CD14-positive monocyte (primary cell): ENCODE measurements around the gene SCGB3A1. TPM values are rescaled to one million over a fixed set of nuclear protein-coding genes. Genes with fewer than 3 reads are reported as not detected.
A peak's percentile ranks its signal among the peaks of the same experiment; 100 is the strongest.

ENCODE experiments used
- DNase-seq, 3 donors: peaks; one replicate each; pipeline ENCODE4 v3.0.0-alpha.2; 2011 to 2022
- H2AFZ ChIP-seq: 2 replicates; pipeline ENCODE4 v1.6.0; 2012; ENCODE audit warnings: mild to moderate bottlenecking, low read depth, low read length, inconsistent platforms; ENCODE audit not compliant: insufficient read depth, poor library complexity, severe bottlenecking
- H3K27ac ChIP-seq, 2 donors: 1 replicate in 1 of 2; 2 replicates in 1 of 2; pipeline ENCODE4 v1.5.1; 2012 to 2013; ENCODE audit warnings: low read length in 2 of 2, control low read depth in 1 of 2, inconsistent platforms in 1 of 2, low read depth in 1 of 2, mild to moderate bottlenecking in 1 of 2
- H3K27me3 ChIP-seq, 2 donors: one replicate each; pipeline versions ENCODE4 v1.6.0 to v1.6.1; 2011 to 2013; ENCODE audit warnings: low read length in 2 of 2; ENCODE audit not compliant: control insufficient read depth in 2 of 2, insufficient read depth in 2 of 2
- H3K36me3 ChIP-seq, 2 donors: replicated peaks in 1 of 2; 1 replicate in 1 of 2; 2 replicates in 1 of 2; pipeline versions ENCODE4 v1.5.1 to v1.6.1; 2012 to 2013; ENCODE audit warnings: low read length in 2 of 2, control low read depth in 1 of 2, inconsistent platforms in 1 of 2, mild to moderate bottlenecking in 1 of 2; ENCODE audit not compliant: insufficient read depth in 2 of 2, control insufficient read depth in 1 of 2
- H3K4me1 ChIP-seq, 2 donors: 1 replicate in 1 of 2; 2 replicates in 1 of 2; pipeline versions ENCODE4 v1.5.1 to v1.6.1; 2012 to 2013; ENCODE audit warnings: low read length in 2 of 2, control low read depth in 1 of 2, inconsistent platforms in 1 of 2, mild to moderate bottlenecking in 1 of 2, moderate library complexity in 1 of 2; ENCODE audit not compliant: insufficient read depth in 2 of 2, control insufficient read depth in 1 of 2
- H3K4me2 ChIP-seq: replicated peaks from 2 replicates; pipeline ENCODE3; 2012; ENCODE audit warnings: low read length, moderate library complexity, mild to moderate bottlenecking; ENCODE audit not compliant: poor library complexity, severe bottlenecking; ENCODE audit errors: extremely low read depth
- H3K4me3 ChIP-seq, 3 experiments: fragments of 200-600 bp in 1 of 3; sonication (generic) in 1 of 3; replicated peaks in 1 of 3; 1 replicate in 2 of 3; 2 replicates in 1 of 3; pipeline ENCODE4 v1.5.1; 2011 to 2013; ENCODE audit warnings: low read length in 3 of 3, mild to moderate bottlenecking in 3 of 3, control low read depth in 2 of 3, low read depth in 2 of 3, inconsistent platforms in 1 of 3, moderate library complexity in 1 of 3
- H3K79me2 ChIP-seq: 2 replicates; pipeline ENCODE4 v1.6.0; 2012; ENCODE audit warnings: mild to moderate bottlenecking, control low read depth, inconsistent platforms, low read length, moderate library complexity; ENCODE audit not compliant: insufficient read depth
- H3K9ac ChIP-seq: 2 replicates; pipeline ENCODE4 v1.6.0; 2017; ENCODE audit warnings: low read length, mild to moderate bottlenecking; ENCODE audit not compliant: insufficient read depth, poor library complexity, severe bottlenecking
- H3K9me3 ChIP-seq, 2 donors: replicated peaks in 1 of 2; 1 replicate in 1 of 2; 2 replicates in 1 of 2; pipeline versions ENCODE4 v1.5.1 to v1.6.1; 2012 to 2013; ENCODE audit warnings: low read length in 2 of 2, control low read depth in 1 of 2; ENCODE audit not compliant: control insufficient read depth in 1 of 2, insufficient read depth in 1 of 2
- H4K20me1 ChIP-seq: 2 replicates; pipeline ENCODE4 v1.6.0; 2012; ENCODE audit warnings: mild to moderate bottlenecking, low read length, control low read depth, moderate library complexity; ENCODE audit not compliant: insufficient read depth
- H3K27ac Mint-ChIP-seq, 7 donors: one replicate each; pipeline ENCODE4 v1.8.0; 2020; ENCODE audit warnings: mild to moderate bottlenecking in 7 of 7, mixed read lengths in 7 of 7, moderate library complexity in 6 of 7, inconsistent platforms in 2 of 7
- H3K27me3 Mint-ChIP-seq, 3 donors: one replicate each; pipeline ENCODE4 v1.8.0; 2021 to 2022; ENCODE audit warnings: low read depth in 3 of 3, mild to moderate bottlenecking in 3 of 3, mixed read lengths in 3 of 3, moderate library complexity in 3 of 3, inconsistent platforms in 1 of 3
- H3K36me3 Mint-ChIP-seq, 2 donors: one replicate each; pipeline ENCODE4 v1.8.0; 2020; ENCODE audit warnings: mixed read lengths in 2 of 2, inconsistent platforms in 1 of 2, mild to moderate bottlenecking in 1 of 2
- H3K4me1 Mint-ChIP-seq: one replicate; pipeline ENCODE4 v1.8.0; 2020; ENCODE audit warnings: mild to moderate bottlenecking, mixed read lengths
- H3K4me3 Mint-ChIP-seq, 2 donors: one replicate each; pipeline ENCODE4 v1.8.0; 2020; ENCODE audit warnings: mild to moderate bottlenecking in 2 of 2, mixed read lengths in 2 of 2, moderate library complexity in 1 of 2
- H3K9me3 Mint-ChIP-seq, 7 donors: one replicate each; pipeline ENCODE4 v1.8.0; 2020 to 2022; ENCODE audit warnings: mixed read lengths in 7 of 7, mild to moderate bottlenecking in 6 of 7, moderate library complexity in 6 of 7, inconsistent platforms in 2 of 7
- WGBS: methylation state at CpG from one replicate; pipeline ENCODE4 v1.1.5; 2013; ENCODE audit warnings: missing lambda C conversion rate; ENCODE audit not compliant: insufficient coverage; 5-methylcytosine and 5-hydroxymethylcytosine counted together
- intact Hi-C, 2 donors: fragments of 100-400 bp; cut with micrococcal nuclease; formaldehyde crosslinking; loops; one replicate each; pipeline versions ENCODE4 v1.15.0 to v1.15.1; 2023
- polyA plus RNA-seq, 3 donors: library from polyadenylated mRNA; depleted of rRNA in 1 of 3; unstranded in 2 of 3; stranded (reverse) in 1 of 3; fragments of 300-500 nt in 2 of 3; fragments of >200 nt in 1 of 3; fragmentation: Illumina TruSeq in 2 of 3; gene quantifications; 1 replicate in 2 of 3; 2 replicates in 1 of 3; pipeline ENCODE4 v1.2.3, GENCODE V29; 2012 to 2021
- TF ChIP-seq, protein P1 (sequence below): fragments of 200-600 bp; IDR thresholded peaks from one replicate; pipeline ENCODE4 v1.8.0; 2022; ENCODE audit warnings: antibody characterized with exemption, mild to moderate bottlenecking

SCGB3A1 gene
- polyA plus RNA-seq, 3 donors = 0.49 to 0.83 (median 0.59) TPM

DNA sequence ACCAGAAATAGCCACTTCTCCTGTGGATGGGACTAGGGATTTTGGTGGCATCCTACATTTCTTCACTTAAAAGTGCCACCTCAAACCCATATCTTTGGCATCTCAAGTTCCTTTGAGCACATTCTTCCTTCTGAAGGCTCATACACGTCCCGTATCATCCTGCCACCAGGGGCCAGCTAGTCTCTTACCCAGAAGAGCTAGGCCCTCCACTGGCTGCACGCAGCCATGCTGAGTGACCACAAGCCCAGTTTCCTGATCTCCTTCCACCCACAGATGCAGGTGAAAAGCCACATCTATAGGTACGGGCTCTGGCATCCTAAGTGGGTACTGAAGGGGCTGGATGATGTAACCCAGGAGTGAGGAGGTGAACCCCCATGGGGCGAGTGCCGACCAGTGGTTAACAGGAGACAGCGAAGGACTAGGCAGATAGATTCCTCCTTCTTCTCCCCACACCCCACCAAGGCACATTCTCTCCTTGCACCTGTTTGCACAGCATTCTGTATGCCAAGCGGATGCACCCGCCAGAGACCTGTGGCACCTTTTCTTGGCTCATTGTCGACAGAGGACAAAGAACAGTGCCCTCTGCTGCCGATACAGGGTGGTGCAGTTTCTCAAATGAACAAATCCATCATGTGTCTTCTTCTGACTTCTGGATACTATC, 14.4 kb upstream of the SCGB3A1 start:
- intact Hi-C loops = no loop called here
- no peak overlapping the region for H3K27ac ChIP-seq
- 35% methylated on average over 6 of the region's 11 CpGs for WGBS
- no peaks in the 10 kb centered on the region for H3K36me3 Mint-ChIP-seq
- H3K4me1 ChIP-seq = no peaks in the 10 kb centered on the region
- TF ChIP-seq, protein P1, sequence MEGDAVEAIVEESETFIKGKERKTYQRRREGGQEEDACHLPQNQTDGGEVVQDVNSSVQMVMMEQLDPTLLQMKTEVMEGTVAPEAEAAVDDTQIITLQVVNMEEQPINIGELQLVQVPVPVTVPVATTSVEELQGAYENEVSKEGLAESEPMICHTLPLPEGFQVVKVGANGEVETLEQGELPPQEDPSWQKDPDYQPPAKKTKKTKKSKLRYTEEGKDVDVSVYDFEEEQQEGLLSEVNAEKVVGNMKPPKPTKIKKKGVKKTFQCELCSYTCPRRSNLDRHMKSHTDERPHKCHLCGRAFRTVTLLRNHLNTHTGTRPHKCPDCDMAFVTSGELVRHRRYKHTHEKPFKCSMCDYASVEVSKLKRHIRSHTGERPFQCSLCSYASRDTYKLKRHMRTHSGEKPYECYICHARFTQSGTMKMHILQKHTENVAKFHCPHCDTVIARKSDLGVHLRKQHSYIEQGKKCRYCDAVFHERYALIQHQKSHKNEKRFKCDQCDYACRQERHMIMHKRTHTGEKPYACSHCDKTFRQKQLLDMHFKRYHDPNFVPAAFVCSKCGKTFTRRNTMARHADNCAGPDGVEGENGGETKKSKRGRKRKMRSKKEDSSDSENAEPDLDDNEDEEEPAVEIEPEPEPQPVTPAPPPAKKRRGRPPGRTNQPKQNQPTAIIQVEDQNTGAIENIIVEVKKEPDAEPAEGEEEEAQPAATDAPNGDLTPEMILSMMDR = peak; percentile 92
- no peaks in the 10 kb centered on the region for H3K9me3 Mint-ChIP-seq
- no peaks in the 10 kb centered on the region for H3K9me3 ChIP-seq
- no peak overlapping the region for H3K4me2 ChIP-seq
- no peak overlapping the region for H3K27ac Mint-ChIP-seq
- H3K4me3 ChIP-seq = no peak overlapping the region
- H3K9ac ChIP-seq = no peak overlapping the region
- peak in 2 of 3 donors; percentile 12 to 21 for DNase-seq
- H3K27me3 ChIP-seq = no peaks in the 10 kb centered on the region
- H2AFZ ChIP-seq = no peak overlapping the region
- no peaks in the 10 kb centered on the region for H3K79me2 ChIP-seq
- H3K4me1 Mint-ChIP-seq = no peaks in the 10 kb centered on the region
- no peaks in the 10 kb centered on the region for H4K20me1 ChIP-seq
- no peak overlapping the region for H3K4me3 Mint-ChIP-seq
- no peaks in the 10 kb centered on the region for H3K36me3 ChIP-seq
- peaks cover 0 to 5% (median 3%) of the 10 kb centered on the region in 3 donors for H3K27me3 Mint-ChIP-seq

DNA sequence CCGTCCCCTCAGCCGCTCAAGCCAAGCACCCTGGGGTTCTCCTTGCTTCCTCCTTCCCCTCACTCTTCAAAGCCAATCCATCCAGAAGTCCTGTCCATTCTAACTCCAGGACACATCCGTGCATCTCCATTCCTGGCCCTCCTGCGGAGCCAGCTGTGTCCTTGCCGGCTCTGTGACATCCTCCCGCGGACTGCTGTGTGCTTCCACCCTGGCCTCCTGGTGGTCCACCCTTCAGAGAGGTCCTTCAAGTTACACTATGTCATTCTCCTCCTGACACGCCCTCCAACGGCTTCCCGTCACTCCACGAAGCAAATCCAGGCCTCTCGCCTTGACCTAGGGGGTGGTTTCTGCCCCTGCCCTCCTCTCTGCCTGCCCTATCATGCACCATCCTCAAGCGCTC, 13.0 kb upstream of the SCGB3A1 start:
- Histone ChIP-seq H3K4me3 (no peak overlapping the region), H3K36me3 (no peaks in the 10 kb centered on the region), H3K27me3 (no peaks in the 10 kb centered on the region), H4K20me1 (no peaks in the 10 kb centered on the region), H3K9me3 (no peaks in the 10 kb centered on the region), H3K4me1 (no peaks in the 10 kb centered on the region), H3K9ac (no peak overlapping the region), H3K27ac (no peak overlapping the region), H3K4me2 (no peak overlapping the region), H2AFZ (no peak overlapping the region), H3K79me2 (no peaks in the 10 kb centered on the region)
- no peaks in the 10 kb centered on the region for H3K9me3 Mint-ChIP-seq
- H3K4me1 Mint-ChIP-seq = no peaks in the 10 kb centered on the region
- DNase-seq = no peak
- TF ChIP-seq, protein P1 = no peak
- H3K27me3 Mint-ChIP-seq = peaks cover 2 to 4% (median 3%) of the 10 kb centered on the region in 3 donors
- intact Hi-C loops = no loop called here
- H3K36me3 Mint-ChIP-seq = no peaks in the 10 kb centered on the region
- H3K27ac Mint-ChIP-seq = no peak overlapping the region
- no peak overlapping the region for H3K4me3 Mint-ChIP-seq
- 98% methylated on average over 9 of the region's 13 CpGs for WGBS
